Neural crest cell (in vitro differentiated cells): ENCODE data around the gene INTS1. TPM values are rescaled to one million over a fixed set of nuclear protein-coding genes. Genes with fewer than 3 reads are reported as not detected.

ENCODE experiments used
- DNase-seq: peaks from one replicate; pipeline ENCODE4 v3.0.0; 2021; ENCODE audit warnings: low read depth, mixed read lengths, low spot score
- H3K27ac Mint-ChIP-seq: one replicate; pipeline ENCODE4 v1.8.0; 2021; ENCODE audit warnings: mild to moderate bottlenecking, mixed read lengths; ENCODE audit not compliant: unreplicated experiment
- H3K27me3 Mint-ChIP-seq: 2 replicates; pipeline ENCODE4 v1.8.0; 2021; ENCODE audit warnings: low read depth, mild to moderate bottlenecking, mixed read lengths
- H3K36me3 Mint-ChIP-seq: 2 replicates; pipeline ENCODE4 v1.8.0; 2021; ENCODE audit warnings: low read depth, mild to moderate bottlenecking, mixed read lengths
- H3K4me1 Mint-ChIP-seq: 2 replicates; pipeline ENCODE4 v1.8.0; 2021; ENCODE audit warnings: mixed read lengths
- H3K4me3 Mint-ChIP-seq: one replicate; pipeline ENCODE4 v1.8.0; 2021; ENCODE audit warnings: mild to moderate bottlenecking, mixed read lengths
- H3K9me3 Mint-ChIP-seq: 2 replicates; pipeline ENCODE4 v1.8.0; 2021; ENCODE audit warnings: mixed read lengths
- total RNA-seq: library from RNA; stranded (reverse); gene quantifications from 2 replicates; pipeline ENCODE4 v1.2.1, GENCODE V29; 2021
- TF ChIP-seq, protein P1 (sequence below): fragments of 200-600 bp; sonication (generic); conservative IDR thresholded peaks from 2 replicates; pipeline ENCODE4 v1.5.0; 2021; ENCODE audit warnings: antibody characterized with exemption, mild to moderate bottlenecking

Gene INTS1
- total RNA-seq, 1 donor from 2014 or later, result 134 TPM

DNA sequence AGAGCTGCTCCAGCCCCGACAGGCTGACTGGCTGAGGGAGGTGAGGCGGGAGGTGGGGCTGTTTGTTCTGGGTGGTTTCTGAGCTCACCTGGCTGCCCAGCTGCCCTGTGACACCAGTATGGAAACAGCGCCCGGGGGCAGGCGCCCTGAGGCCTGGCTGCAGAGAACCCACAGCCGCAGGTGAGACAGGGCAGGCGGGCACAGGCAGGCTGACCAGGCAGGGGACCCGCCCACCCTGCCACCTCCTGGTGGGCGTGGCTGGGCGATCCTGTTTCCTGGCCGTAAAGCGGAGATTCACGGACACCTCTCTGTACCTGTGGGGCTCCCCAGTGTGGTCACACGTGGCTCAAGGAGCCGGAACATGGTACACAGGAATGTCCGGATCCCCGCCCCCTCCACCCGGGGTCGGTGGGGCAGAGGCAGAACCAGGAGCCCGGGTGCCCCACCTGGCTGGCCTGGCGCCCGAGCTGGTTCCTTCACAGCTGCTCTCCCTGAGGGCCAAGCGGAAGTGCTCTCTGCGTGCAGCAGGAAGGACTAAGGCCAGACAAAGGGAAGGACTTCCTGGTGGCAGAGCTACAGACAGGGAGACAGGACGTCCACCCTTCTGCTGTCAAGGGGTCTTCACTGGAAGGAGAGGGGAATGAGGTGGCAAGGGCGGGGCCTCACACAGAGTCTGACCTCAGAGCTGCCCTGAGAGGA is 48.8 kb downstream of the INTS1 start:
- peaks cover 2% of the 10 kb centered on the region for H3K27me3 Mint-ChIP-seq
- no peak for DNase-seq
- H3K4me3 Mint-ChIP-seq, result no peak overlapping the region
- H3K9me3 Mint-ChIP-seq, result no peaks in the 10 kb centered on the region
- peaks cover 36% of the 10 kb centered on the region for H3K4me1 Mint-ChIP-seq
- H3K36me3 Mint-ChIP-seq, result no peaks in the 10 kb centered on the region
- H3K27ac Mint-ChIP-seq, result peak overlapping the region; percentile 50
- TF ChIP-seq, protein P1, sequence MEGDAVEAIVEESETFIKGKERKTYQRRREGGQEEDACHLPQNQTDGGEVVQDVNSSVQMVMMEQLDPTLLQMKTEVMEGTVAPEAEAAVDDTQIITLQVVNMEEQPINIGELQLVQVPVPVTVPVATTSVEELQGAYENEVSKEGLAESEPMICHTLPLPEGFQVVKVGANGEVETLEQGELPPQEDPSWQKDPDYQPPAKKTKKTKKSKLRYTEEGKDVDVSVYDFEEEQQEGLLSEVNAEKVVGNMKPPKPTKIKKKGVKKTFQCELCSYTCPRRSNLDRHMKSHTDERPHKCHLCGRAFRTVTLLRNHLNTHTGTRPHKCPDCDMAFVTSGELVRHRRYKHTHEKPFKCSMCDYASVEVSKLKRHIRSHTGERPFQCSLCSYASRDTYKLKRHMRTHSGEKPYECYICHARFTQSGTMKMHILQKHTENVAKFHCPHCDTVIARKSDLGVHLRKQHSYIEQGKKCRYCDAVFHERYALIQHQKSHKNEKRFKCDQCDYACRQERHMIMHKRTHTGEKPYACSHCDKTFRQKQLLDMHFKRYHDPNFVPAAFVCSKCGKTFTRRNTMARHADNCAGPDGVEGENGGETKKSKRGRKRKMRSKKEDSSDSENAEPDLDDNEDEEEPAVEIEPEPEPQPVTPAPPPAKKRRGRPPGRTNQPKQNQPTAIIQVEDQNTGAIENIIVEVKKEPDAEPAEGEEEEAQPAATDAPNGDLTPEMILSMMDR, result no peak

DNA sequence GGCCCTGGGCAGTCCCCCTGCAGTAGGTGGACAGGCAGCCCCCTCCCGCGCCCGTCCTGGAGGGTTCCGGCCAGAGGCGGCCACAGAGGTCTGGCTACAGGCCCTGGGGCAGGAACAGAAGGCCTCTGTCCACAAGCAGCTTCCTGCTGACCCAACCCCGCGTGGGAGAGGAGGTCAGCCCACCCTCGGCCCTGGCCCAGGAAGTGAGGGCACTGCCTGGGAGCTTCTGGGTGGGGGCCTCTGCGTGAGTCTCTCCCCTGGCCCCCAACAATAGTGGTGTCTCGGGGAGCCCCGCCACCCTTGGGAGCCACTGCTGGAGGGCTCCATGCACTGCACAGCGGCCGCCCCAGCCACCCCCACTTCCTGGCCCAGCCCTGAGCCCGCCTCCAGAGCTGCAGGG is 49.6 kb downstream of the INTS1 start:
- Mint-ChIP-seq H3K9me3 (no peaks in the 10 kb centered on the region), H3K27me3 (peaks cover 2% of the 10 kb centered on the region)
- DNase-seq, result peak; percentile 53

DNA sequence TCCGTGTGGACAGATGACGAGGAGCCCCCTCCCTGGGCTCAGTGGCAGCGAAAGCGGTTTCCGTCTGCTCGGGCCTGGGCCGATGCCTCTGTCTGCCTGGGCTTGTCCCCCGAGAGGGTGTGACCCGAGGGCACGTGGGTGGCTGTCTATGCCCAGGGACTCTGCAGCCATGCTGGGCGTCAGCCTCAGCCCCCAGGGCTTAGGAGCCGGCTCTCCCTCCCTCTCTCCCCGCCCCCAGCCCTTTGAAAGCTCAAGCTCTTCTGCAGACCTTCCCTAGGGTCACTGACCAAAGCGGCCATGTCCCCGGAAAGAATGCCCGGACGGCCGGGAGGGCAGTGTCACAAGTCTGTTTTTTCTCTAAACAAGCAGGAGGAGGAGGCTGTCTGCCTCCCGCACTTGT is 52.0 kb downstream of the INTS1 start:
- Mint-ChIP-seq H3K36me3 (no peaks in the 10 kb centered on the region), H3K9me3 (no peaks in the 10 kb centered on the region), H3K4me3 (peak overlapping the region; percentile 82), H3K27ac (peak overlapping the region; percentile 64), H3K4me1 (peaks cover 26% of the 10 kb centered on the region), H3K27me3 (no peaks in the 10 kb centered on the region)
- TF ChIP-seq, protein P1, result no peak
- DNase-seq, result peak; percentile 52

More for the DNA sequence above, 49.6 kb downstream of the INTS1 start:
- TF ChIP-seq, protein P1, result no peak
- Mint-ChIP-seq H3K4me1 (peaks cover 36% of the 10 kb centered on the region), H3K4me3 (no peak overlapping the region), H3K36me3 (no peaks in the 10 kb centered on the region), H3K27ac (no peak overlapping the region)

DNA sequence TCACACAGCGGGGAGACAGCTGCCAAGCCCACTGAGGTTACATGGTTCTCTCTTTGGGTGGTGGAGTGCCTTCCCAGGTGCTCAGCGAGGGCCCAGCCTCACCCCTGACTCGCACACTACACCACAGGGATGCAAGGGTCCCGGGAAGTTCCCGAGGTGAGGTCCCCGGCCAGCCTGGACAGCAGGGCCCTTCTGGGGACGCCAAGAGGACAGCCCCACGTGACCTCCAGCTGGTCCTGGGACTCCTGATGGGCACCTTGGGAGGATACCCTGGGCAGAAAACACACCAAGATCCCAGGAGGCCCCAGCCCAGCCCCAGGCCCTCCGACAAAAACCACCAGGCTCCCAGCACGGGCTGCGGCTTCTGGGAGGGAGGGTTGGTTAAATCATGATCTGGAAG is 53.2 kb downstream of the INTS1 start:
- Mint-ChIP-seq H3K4me1 (peaks cover 21% of the 10 kb centered on the region), H3K4me3 (no peak overlapping the region), H3K27ac (no peak overlapping the region), H3K36me3 (no peaks in the 10 kb centered on the region), H3K9me3 (no peaks in the 10 kb centered on the region), H3K27me3 (no peaks in the 10 kb centered on the region)
- TF ChIP-seq, protein P1, result no peak
- DNase-seq, result no peak

DNA sequence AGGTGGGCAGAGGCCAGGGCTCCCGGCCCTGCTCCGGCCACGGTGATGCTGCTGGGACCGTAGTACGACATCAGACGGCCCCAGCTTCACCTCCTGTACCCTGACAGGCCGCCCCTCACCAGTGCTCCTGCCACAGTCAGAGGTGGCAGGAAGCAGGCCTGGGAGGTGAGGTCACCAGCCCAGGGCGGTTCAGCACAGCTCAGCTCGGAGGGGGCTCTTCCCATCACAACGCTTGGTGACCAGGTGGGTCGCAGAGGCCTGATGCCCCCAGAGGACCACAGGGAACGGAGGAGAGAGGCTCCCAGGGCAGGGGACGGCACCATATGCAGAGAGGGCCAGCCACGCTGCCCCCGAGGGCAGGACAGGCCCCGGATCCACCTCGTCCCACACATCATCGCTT is 53.8 kb downstream of the INTS1 start:
- Mint-ChIP-seq H3K9me3 (no peaks in the 10 kb centered on the region), H3K27me3 (no peaks in the 10 kb centered on the region), H3K4me3 (no peak overlapping the region), H3K27ac (no peak overlapping the region), H3K4me1 (peaks cover 21% of the 10 kb centered on the region), H3K36me3 (no peaks in the 10 kb centered on the region)
- TF ChIP-seq, protein P1, result no peak
- no peak for DNase-seq
